Esophagus squamous epithelium (tissue), 5 donors: ENCODE measurements around the gene ACTR5. TPM values are rescaled to one million over a fixed set of nuclear protein-coding genes. Genes with fewer than 3 reads are reported as not detected.

Source experiments
- DNase-seq: peaks from one replicate; lab custom pipeline; 2025; lab: John Stamatoyannopoulos, UW
- H3K27ac ChIP-seq, 4 donors: fragments of 200-600 bp; sonication (generic); one replicate each; pipeline ENCODE4 v1.5.1; 2016 to 2019; ENCODE audit warnings: mild to moderate bottlenecking in 1 of 4
- H3K27me3 ChIP-seq, 4 donors: fragments of 200-600 bp; sonication (generic); 1 replicate in 3 of 4; 2 replicates in 1 of 4; pipeline versions ENCODE4 v1.5.1 to v1.6.0; 2017 to 2021; ENCODE audit warnings: antibody characterized with exemption in 1 of 4
- H3K36me3 ChIP-seq, 3 donors: fragments of 200-600 bp; sonication (generic); one replicate each; pipeline ENCODE4 v1.5.1; 2016 to 2019
- H3K4me1 ChIP-seq, 3 donors: fragments of 200-600 bp; sonication (generic); one replicate each; pipeline ENCODE4 v1.5.1; 2017 to 2019
- H3K4me3 ChIP-seq, 4 donors: fragments of 200-600 bp; sonication (generic); 1 replicate in 3 of 4; 2 replicates in 1 of 4; pipeline ENCODE4 v1.5.1; 2016 to 2019; ENCODE audit warnings: mild to moderate bottlenecking in 2 of 4, moderate library complexity in 1 of 4
- H3K9me3 ChIP-seq, 3 donors: fragments of 200-600 bp; sonication (generic); one replicate each; pipeline ENCODE4 v1.5.1; 2016 to 2019
- POLR2A ChIP-seq, 4 donors: fragments of 450-650 bp; IDR thresholded peaks; one replicate each; pipeline ENCODE4 v1.6.1; 2017; ENCODE audit warnings: antibody characterized with exemption in 4 of 4, mild to moderate bottlenecking in 4 of 4, moderate library complexity in 3 of 4
- WGBS, 2 donors: methylation state at CpG; one replicate each; pipeline ENCODE4 v1.1.5; 2018; 5-methylcytosine and 5-hydroxymethylcytosine counted together
- intact Hi-C: fragments of 100-400 bp; cut with DNase I; formaldehyde crosslinking; loops from one replicate; pipeline ENCODE4 v1.15.0; 2022
- total RNA-seq, 4 donors: library from RNA; depleted of rRNA; stranded (reverse); fragments of >200 nt; gene quantifications; one replicate each; pipeline ENCODE4 v1.1.0, GENCODE V29; 2016
- TF ChIP-seq, protein P1 (sequence below), 6 experiments: fragments of 450-650 bp in 4 of 6; fragments of 200-600 bp in 2 of 6; sonication (generic) in 2 of 6; IDR thresholded peaks; one replicate each; pipeline ENCODE4 v1.5.1; 2016 to 2019; ENCODE audit warnings: antibody characterized with exemption in 6 of 6, mild to moderate bottlenecking in 4 of 6, moderate library complexity in 4 of 6
- donor health status: DM: yes; HTN: yes; CAD: no.

ACTR5 gene
- total RNA-seq, 4 donors from 2014 or later: 7.0 to 12.2 (median 8.9) TPM

DNA sequence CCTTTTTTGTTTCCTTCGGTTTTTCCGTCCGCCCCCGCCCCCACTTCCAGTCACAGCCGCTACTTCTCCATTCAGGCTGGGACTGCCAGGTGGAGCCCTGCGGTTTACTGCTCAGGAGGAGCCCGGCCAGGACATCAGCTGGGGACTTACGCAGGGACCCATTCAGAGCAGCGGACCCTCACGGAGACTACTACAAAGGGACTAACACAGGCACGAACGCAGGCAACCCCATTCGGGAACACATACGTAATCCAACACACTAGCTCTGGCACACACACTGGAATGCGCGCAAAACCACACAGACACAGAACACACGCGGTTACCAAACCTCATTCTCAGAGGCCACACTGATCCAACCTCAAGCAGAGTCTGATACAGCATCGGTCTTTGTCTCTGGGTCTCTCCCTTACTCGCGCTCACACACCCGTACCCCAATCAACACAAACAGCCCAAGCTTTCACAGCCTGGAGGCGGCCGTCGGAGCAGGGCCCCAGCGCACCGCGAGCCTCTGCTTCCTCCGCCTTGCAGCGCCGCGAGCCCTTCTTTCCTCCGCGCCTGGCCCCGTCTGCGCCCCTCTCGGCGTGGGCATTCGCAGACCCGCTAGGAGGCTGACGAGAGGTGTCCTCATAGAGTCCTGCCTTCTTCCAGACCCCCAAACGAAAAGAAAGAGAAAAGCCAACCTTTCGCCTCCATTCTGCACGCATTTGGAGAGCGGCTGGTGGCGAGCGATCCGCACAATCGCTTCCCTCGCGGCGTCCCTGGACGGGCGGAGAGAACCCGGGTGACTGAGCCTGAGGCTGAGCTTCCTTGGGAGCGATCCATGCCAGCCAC lies 25.0 kb upstream of the ACTR5 start:
- no peaks in the 10 kb centered on the region for H3K9me3 ChIP-seq
- WGBS, 2 donors: 0% methylated on average over 9 to 14 of the region's 56 CpGs

DNA sequence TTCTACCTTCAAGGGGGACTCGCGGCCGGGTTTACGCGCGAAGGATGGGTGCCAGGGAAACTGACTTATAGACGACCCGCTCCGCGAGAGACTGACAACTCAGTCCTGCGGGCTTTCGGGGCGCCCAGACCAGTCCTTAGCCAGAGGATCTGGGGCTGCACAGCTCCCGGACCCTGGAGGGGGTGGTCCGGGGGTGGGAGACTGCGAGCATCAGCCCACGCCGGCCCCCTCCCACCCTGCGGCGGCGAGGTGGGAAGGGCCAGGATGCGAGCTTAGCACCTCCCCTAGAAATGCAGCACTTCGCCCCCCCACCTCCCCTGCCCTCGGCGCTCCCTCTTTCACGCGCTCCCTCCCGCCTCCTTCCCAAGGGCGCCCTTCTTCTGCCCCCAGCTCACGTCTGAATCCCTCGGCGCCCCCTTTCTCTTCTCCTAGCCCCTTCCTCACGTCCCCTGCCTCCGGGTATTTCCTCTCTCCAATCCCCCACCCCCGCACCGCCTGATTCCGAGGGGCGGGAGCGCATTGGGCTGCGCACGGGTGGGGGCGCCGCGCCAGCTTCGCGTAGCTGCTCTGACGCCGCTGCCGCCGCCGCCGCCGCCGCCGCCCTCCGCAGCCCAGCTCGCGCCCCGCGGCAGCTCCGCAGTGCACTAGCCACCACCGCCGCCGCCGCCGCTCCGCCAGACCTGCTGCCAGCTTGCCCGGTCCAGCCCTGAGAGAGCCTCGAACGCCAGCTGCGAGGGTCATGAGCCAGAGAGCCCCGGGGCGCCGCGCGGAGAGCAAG lies 24.2 kb upstream of the ACTR5 start, which contains the start of gene SLC32A1:
Gene SLC32A1, plus strand, starts transcription at position 639 of the 778 bp plus-strand sequence. CDS start 239 bp downstream, outside the sequence.
- DNase-seq: no peak
- H3K9me3 ChIP-seq: no peaks in the 10 kb centered on the region
- 0% methylated on average over 4 of the region's 76 CpGs; no CpG with 5 or more reads in 1 of the 2 donors for WGBS, 2 donors
- H3K36me3 ChIP-seq: no peaks in the 10 kb centered on the region
- H3K4me1 ChIP-seq: peaks cover 12 to 62% (median 12%) of the 10 kb centered on the region in 3 donors
- H3K4me3 ChIP-seq: peak within 1 kb of the TSS in 1 of 4 donors; percentile 25
- H3K27ac ChIP-seq: no peak within 1 kb of the TSS
- TF ChIP-seq POLR2A (IDR thresholded peaks at IDR 0.05): no peak
- TF ChIP-seq, protein P1, sequence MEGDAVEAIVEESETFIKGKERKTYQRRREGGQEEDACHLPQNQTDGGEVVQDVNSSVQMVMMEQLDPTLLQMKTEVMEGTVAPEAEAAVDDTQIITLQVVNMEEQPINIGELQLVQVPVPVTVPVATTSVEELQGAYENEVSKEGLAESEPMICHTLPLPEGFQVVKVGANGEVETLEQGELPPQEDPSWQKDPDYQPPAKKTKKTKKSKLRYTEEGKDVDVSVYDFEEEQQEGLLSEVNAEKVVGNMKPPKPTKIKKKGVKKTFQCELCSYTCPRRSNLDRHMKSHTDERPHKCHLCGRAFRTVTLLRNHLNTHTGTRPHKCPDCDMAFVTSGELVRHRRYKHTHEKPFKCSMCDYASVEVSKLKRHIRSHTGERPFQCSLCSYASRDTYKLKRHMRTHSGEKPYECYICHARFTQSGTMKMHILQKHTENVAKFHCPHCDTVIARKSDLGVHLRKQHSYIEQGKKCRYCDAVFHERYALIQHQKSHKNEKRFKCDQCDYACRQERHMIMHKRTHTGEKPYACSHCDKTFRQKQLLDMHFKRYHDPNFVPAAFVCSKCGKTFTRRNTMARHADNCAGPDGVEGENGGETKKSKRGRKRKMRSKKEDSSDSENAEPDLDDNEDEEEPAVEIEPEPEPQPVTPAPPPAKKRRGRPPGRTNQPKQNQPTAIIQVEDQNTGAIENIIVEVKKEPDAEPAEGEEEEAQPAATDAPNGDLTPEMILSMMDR (IDR thresholded peaks at IDR 0.05): no peak
- intact Hi-C loops: no loop called here
- H3K27me3 ChIP-seq: peaks cover 48 to 100% (median 52%) of the 10 kb centered on the region in 4 donors

More for the DNA sequence above, 25.0 kb upstream of the ACTR5 start:
- intact Hi-C loops: no loop called here
- H3K36me3 ChIP-seq: no peaks in the 10 kb centered on the region
- TF ChIP-seq, protein P1 (IDR thresholded peaks at IDR 0.05): no peak
- TF ChIP-seq POLR2A (IDR thresholded peaks at IDR 0.05): no peak
- H3K27ac ChIP-seq: no peak overlapping the region
- peak overlapping the region in 1 of 4 donors; percentile 25 for H3K4me3 ChIP-seq
- DNase-seq: no peak
- H3K27me3 ChIP-seq: peaks cover 41 to 100% (median 44%) of the 10 kb centered on the region in 4 donors
- peaks cover 6 to 54% (median 12%) of the 10 kb centered on the region in 3 donors for H3K4me1 ChIP-seq

DNA sequence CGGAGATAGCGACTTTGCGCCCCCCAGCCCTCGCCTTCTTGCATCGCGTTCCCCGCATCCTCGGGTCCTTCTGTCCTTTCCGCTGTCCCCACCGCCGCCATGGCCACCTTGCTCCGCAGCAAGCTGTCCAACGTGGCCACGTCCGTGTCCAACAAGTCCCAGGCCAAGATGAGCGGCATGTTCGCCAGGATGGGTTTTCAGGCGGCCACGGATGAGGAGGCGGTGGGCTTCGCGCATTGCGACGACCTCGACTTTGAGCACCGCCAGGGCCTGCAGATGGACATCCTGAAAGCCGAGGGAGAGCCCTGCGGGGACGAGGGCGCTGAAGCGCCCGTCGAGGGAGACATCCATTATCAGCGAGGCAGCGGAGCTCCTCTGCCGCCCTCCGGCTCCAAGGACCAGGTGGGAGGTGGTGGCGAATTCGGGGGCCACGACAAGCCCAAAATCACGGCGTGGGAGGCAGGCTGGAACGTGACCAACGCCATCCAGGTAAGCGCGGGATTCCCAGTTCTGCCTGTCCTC lies 23.6 kb upstream of the ACTR5 start:
- peak overlapping the region in 1 of 4 donors; percentile 25 for H3K4me3 ChIP-seq
- H3K27me3 ChIP-seq: peaks cover 53 to 100% (median 58%) of the 10 kb centered on the region in 4 donors
- no peak for TF ChIP-seq POLR2A (IDR thresholded peaks at IDR 0.05)
- TF ChIP-seq, protein P1 (IDR thresholded peaks at IDR 0.05): no peak
- H3K36me3 ChIP-seq: no peaks in the 10 kb centered on the region
- intact Hi-C loops: no loop called here
- no peaks in the 10 kb centered on the region for H3K9me3 ChIP-seq
- 4 to 9% methylated on average over 9 of the region's 46 CpGs for WGBS, 2 donors
- DNase-seq: no peak
- peaks cover 12 to 68% (median 12%) of the 10 kb centered on the region in 3 donors for H3K4me1 ChIP-seq
- H3K27ac ChIP-seq: no peak overlapping the region

GRCh38 chr20:38725148-38725901 lies 22.9 kb upstream of the ACTR5 start:
- intact Hi-C loops: no loop called here
- H3K27me3 ChIP-seq: peaks cover 56 to 100% (median 65%) of the 10 kb centered on the region in 4 donors
- H3K4me3 ChIP-seq: no peak overlapping the region
- no peak overlapping the region for H3K27ac ChIP-seq
- DNase-seq: no peak
- no peaks in the 10 kb centered on the region for H3K9me3 ChIP-seq
- H3K4me1 ChIP-seq: peaks cover 12 to 75% (median 14%) of the 10 kb centered on the region in 3 donors
- H3K36me3 ChIP-seq: no peaks in the 10 kb centered on the region
- 1 to 4% methylated on average over 19 to 27 of the region's 35 CpGs for WGBS, 2 donors
- TF ChIP-seq, protein P1 (IDR thresholded peaks at IDR 0.05): no peak
- no peak for TF ChIP-seq POLR2A (IDR thresholded peaks at IDR 0.05)
